Activated CD4-positive, alpha-beta T cell treated with anti-CD3 and anti-CD28 coated beads for 36 hours (primary cell): ENCODE results near the gene NCAM2. TPM values are rescaled to one million over a fixed set of nuclear protein-coding genes. Genes with fewer than 3 reads are reported as not detected.
"Not testable (repeated sequence)": the region's sequence is repeated elsewhere in the genome, so short reads cannot be mapped to it uniquely, and the experiment has no call there.

ENCODE experiments used
- ATAC-seq: fragments of 200-7000 bp; cut with Tn5 transposase; one replicate; pipeline ENCODE4 v1.10.0; 2021; ENCODE audit warnings: mild to moderate bottlenecking, moderate library complexity
- CTCF ChIA-PET: fragments of 350-600 bp; sonication (Branson Sonifier 250); formaldehyde crosslinking; loops from one replicate; lab custom pipeline; 2021; ENCODE audit warnings: antibody characterized with exemption; lab: Charles Lee
- POLR2A ChIA-PET: fragments of 350-600 bp; sonication (Branson Sonifier 250); formaldehyde crosslinking; loops from one replicate; lab custom pipeline; 2021; ENCODE audit warnings: antibody characterized with exemption, inconsistent platforms; lab: Charles Lee
- DNase-seq: peaks from one replicate; pipeline ENCODE4 v3.0.0-alpha.2; 2020
- H3K27ac Mint-ChIP-seq: one replicate; pipeline ENCODE4 v1.8.0; 2021; ENCODE audit warnings: mixed read lengths
- H3K27me3 Mint-ChIP-seq: one replicate; pipeline ENCODE4 v1.8.0; 2021; ENCODE audit warnings: mixed read lengths
- H3K36me3 Mint-ChIP-seq: one replicate; pipeline ENCODE4 v1.8.0; 2021; ENCODE audit warnings: low read depth, mixed read lengths
- H3K4me1 Mint-ChIP-seq: one replicate; pipeline ENCODE4 v1.8.0; 2021; ENCODE audit warnings: mixed read lengths
- H3K4me3 Mint-ChIP-seq: one replicate; pipeline ENCODE4 v1.8.0; 2021; ENCODE audit warnings: mild to moderate bottlenecking, moderate library complexity, mixed read lengths
- H3K9me3 Mint-ChIP-seq: one replicate; pipeline ENCODE4 v1.8.0; 2021; ENCODE audit warnings: low read depth, mixed read lengths
- intact Hi-C, 2 experiments: fragments of 100-400 bp; cut with DNase I in 1 of 2; cut with micrococcal nuclease in 1 of 2; formaldehyde crosslinking; loops; one replicate each; pipeline versions ENCODE4 v1.14.2 to v1.15.1; 2022 to 2024; cut with DNase I, micrococcal nuclease
- total RNA-seq, 2 experiments: library from RNA; stranded (reverse); gene quantifications; one replicate each; pipeline ENCODE4 v1.2.3, GENCODE V29; 2021

NCAM2 gene
- total RNA-seq, 2 experiments from 2014 or later = not detected

GRCh38 chr21:21109736-21110135 lies 111.5 kb downstream of the NCAM2 start:
- H3K27ac Mint-ChIP-seq = no peak overlapping the region
- DNase-seq = no peak
- intact Hi-C loops = no loop called here
- no peaks in the 10 kb centered on the region for H3K36me3 Mint-ChIP-seq
- CTCF ChIA-PET = no interaction called here
- POLR2A ChIA-PET = no interaction called here
- no peak for ATAC-seq
- H3K4me3 Mint-ChIP-seq = no peak overlapping the region
- H3K4me1 Mint-ChIP-seq = no peaks in the 10 kb centered on the region
- H3K27me3 Mint-ChIP-seq = no peaks in the 10 kb centered on the region
- H3K9me3 Mint-ChIP-seq = no peaks in the 10 kb centered on the region

- intact Hi-C loops = no loop called here
- no peak for DNase-seq
- ChIA-PET CTCF (no interaction called here), POLR2A (no interaction called here)
- Mint-ChIP-seq H3K4me3 (no peak overlapping the region), H3K9me3 (no peaks in the 10 kb centered on the region), H3K4me1 (no peaks in the 10 kb centered on the region), H3K36me3 (no peaks in the 10 kb centered on the region), H3K27ac (no peak overlapping the region), H3K27me3 (no peaks in the 10 kb centered on the region)
- ATAC-seq = no peak
These were observed 113.2 kb downstream of the NCAM2 start for GRCh38 chr21:21111309-21111920.

GRCh38 chr21:21114461-21114860 lies 116.3 kb downstream of the NCAM2 start:
- Mint-ChIP-seq H3K27ac (no peak overlapping the region), H3K4me1 (no peaks in the 10 kb centered on the region), H3K4me3 (no peak overlapping the region), H3K36me3 (no peaks in the 10 kb centered on the region), H3K9me3 (no peaks in the 10 kb centered on the region), H3K27me3 (no peaks in the 10 kb centered on the region)
- DNase-seq = no peak
- no peak for ATAC-seq
- POLR2A ChIA-PET = no interaction called here
- CTCF ChIA-PET = no interaction called here
- intact Hi-C loops = no loop called here

- Mint-ChIP-seq H3K27me3 (no peaks in the 10 kb centered on the region), H3K4me3 (no peak overlapping the region), H3K27ac (no peak overlapping the region), H3K4me1 (no peaks in the 10 kb centered on the region), H3K9me3 (no peaks in the 10 kb centered on the region), H3K36me3 (no peaks in the 10 kb centered on the region)
- ATAC-seq (no peak), DNase-seq (no peak)
- CTCF ChIA-PET = interaction anchor here (0.6 kb wide), 1 partner anchor 62 kb away, joined by 3 read pairs; no protein-coding TSS in a partner anchor
- POLR2A ChIA-PET = no interaction called here
- intact Hi-C loops = no loop called here
These were observed 120.9 kb downstream of the NCAM2 start for GRCh38 chr21:21119091-21119490.

- CTCF ChIA-PET = no interaction called here
- no peaks in the 10 kb centered on the region for H3K9me3 Mint-ChIP-seq
- H3K4me1 Mint-ChIP-seq = no peaks in the 10 kb centered on the region
- H3K27me3 Mint-ChIP-seq = no peaks in the 10 kb centered on the region
- DNase-seq = no peak
- H3K36me3 Mint-ChIP-seq = no peaks in the 10 kb centered on the region
- no peak for ATAC-seq
- POLR2A ChIA-PET = no interaction called here
- intact Hi-C loops = no loop called here
- no peak overlapping the region for H3K27ac Mint-ChIP-seq
- H3K4me3 Mint-ChIP-seq = no peak overlapping the region
These were observed 124.5 kb downstream of the NCAM2 start for GRCh38 chr21:21122680-21123079.

GRCh38 chr21:21132390-21132789 lies 134.2 kb downstream of the NCAM2 start:
- ATAC-seq = no peak
- intact Hi-C loops = no loop called here

GRCh38 chr21:21137986-21138385 lies 139.8 kb downstream of the NCAM2 start:
- ChIA-PET POLR2A (no interaction called here), CTCF (no interaction called here)
- Mint-ChIP-seq H3K36me3 (no peaks in the 10 kb centered on the region), H3K4me1 (no peaks in the 10 kb centered on the region), H3K4me3 (no peak overlapping the region), H3K27me3 (no peaks in the 10 kb centered on the region), H3K9me3 (no peaks in the 10 kb centered on the region), H3K27ac (no peak overlapping the region)
- DNase-seq (no peak), ATAC-seq (no peak)
- intact Hi-C loops = no loop called here

More at GRCh38 chr21:21132390-21132789, 134.2 kb downstream of the NCAM2 start:
- Mint-ChIP-seq H3K4me3 (no peak overlapping the region), H3K9me3 (no peaks in the 10 kb centered on the region), H3K36me3 (no peaks in the 10 kb centered on the region), H3K27ac (no peak overlapping the region), H3K4me1 (no peaks in the 10 kb centered on the region), H3K27me3 (no peaks in the 10 kb centered on the region)
- no peak for DNase-seq
- ChIA-PET POLR2A (no interaction called here), CTCF (no interaction called here)

GRCh38 chr21:21146587-21147373 lies 148.6 kb downstream of the NCAM2 start:
- no peak overlapping the region for H3K4me3 Mint-ChIP-seq

GRCh38 chr21:21147374-21147745 lies 149.2 kb downstream of the NCAM2 start:
- POLR2A ChIA-PET = no interaction called here
- ATAC-seq (no peak), DNase-seq (no peak)
- H3K36me3 Mint-ChIP-seq = no peaks in the 10 kb centered on the region
- CTCF ChIA-PET = no interaction called here
- H3K27me3 Mint-ChIP-seq = no peaks in the 10 kb centered on the region
- intact Hi-C loops = no loop called here
- H3K9me3 Mint-ChIP-seq = no peaks in the 10 kb centered on the region
- no peaks in the 10 kb centered on the region for H3K4me1 Mint-ChIP-seq
- H3K27ac Mint-ChIP-seq = no peak overlapping the region
- no peak overlapping the region for H3K4me3 Mint-ChIP-seq

More at GRCh38 chr21:21146587-21147373, 148.6 kb downstream of the NCAM2 start:
- no peak for DNase-seq
- no peak overlapping the region for H3K27ac Mint-ChIP-seq
- ATAC-seq = no peak
- H3K4me1 Mint-ChIP-seq = no peaks in the 10 kb centered on the region
- ChIA-PET CTCF (no interaction called here), POLR2A (no interaction called here)
- H3K27me3 Mint-ChIP-seq = no peaks in the 10 kb centered on the region
- no peaks in the 10 kb centered on the region for H3K9me3 Mint-ChIP-seq
- intact Hi-C loops = no loop called here
- no peaks in the 10 kb centered on the region for H3K36me3 Mint-ChIP-seq

- POLR2A ChIA-PET = no interaction called here
- ATAC-seq = no peak
- Mint-ChIP-seq H3K4me1 (no peaks in the 10 kb centered on the region), H3K9me3 (no peaks in the 10 kb centered on the region), H3K27me3 (no peaks in the 10 kb centered on the region), H3K27ac (no peak overlapping the region), H3K4me3 (no peak overlapping the region), H3K36me3 (no peaks in the 10 kb centered on the region)
- no peak for DNase-seq
- intact Hi-C loops = no loop called here
- CTCF ChIA-PET = no interaction called here
These were observed 149.8 kb downstream of the NCAM2 start for GRCh38 chr21:21148009-21148408.

GRCh38 chr21:21148514-21148913 lies 150.3 kb downstream of the NCAM2 start:
- peaks cover 2% of the 10 kb centered on the region for H3K27me3 Mint-ChIP-seq
- no peak overlapping the region for H3K4me3 Mint-ChIP-seq
- ChIA-PET CTCF (no interaction called here), POLR2A (no interaction called here)
- no peaks in the 10 kb centered on the region for H3K9me3 Mint-ChIP-seq
- intact Hi-C loops = no loop called here
- no peak overlapping the region for H3K27ac Mint-ChIP-seq
- no peaks in the 10 kb centered on the region for H3K36me3 Mint-ChIP-seq
- ATAC-seq = no peak
- H3K4me1 Mint-ChIP-seq = no peaks in the 10 kb centered on the region
- DNase-seq = no peak

- H3K4me3 Mint-ChIP-seq = not testable (repeated sequence)
These were observed 151.2 kb downstream of the NCAM2 start for GRCh38 chr21:21149445-21149844.

More at GRCh38 chr21:21149445-21149844, 151.2 kb downstream of the NCAM2 start:
- POLR2A ChIA-PET, intact Hi-C loops, H3K36me3 Mint-ChIP-seq, ATAC-seq, H3K27me3 Mint-ChIP-seq, DNase-seq, H3K27ac Mint-ChIP-seq, H3K9me3 Mint-ChIP-seq, H3K4me1 Mint-ChIP-seq, CTCF ChIA-PET: not testable (repeated sequence)
